Activated effector memory CD4-positive, alpha-beta T cell treated with Interleukin-2 at 50 U/mL for 16 hours (primary cell): ENCODE measurements around the gene CHST15.

Experiments
- DNase-seq: peaks from one replicate; pipeline ENCODE4 v3.0.0-alpha.2; 2020

CHST15 gene

DNA sequence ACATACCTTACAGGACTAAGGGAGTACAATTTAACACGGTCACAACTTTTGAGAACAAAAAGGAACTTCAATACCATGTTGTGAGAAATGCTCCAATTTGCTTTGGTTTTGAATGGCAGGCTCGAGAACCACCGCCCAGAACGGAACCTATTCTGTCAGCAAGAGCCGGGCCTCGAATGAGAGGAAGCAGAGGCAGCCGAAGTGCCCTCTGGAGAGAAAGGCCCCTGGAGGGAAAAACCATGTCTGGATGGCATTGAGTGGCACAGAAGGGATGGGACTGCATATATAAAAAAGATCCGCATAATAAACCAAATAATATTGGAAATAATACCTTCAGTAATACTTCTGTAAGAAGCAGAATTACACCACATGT is 85.6 kb downstream of the CHST15 start:
- no peak for DNase-seq

DNA sequence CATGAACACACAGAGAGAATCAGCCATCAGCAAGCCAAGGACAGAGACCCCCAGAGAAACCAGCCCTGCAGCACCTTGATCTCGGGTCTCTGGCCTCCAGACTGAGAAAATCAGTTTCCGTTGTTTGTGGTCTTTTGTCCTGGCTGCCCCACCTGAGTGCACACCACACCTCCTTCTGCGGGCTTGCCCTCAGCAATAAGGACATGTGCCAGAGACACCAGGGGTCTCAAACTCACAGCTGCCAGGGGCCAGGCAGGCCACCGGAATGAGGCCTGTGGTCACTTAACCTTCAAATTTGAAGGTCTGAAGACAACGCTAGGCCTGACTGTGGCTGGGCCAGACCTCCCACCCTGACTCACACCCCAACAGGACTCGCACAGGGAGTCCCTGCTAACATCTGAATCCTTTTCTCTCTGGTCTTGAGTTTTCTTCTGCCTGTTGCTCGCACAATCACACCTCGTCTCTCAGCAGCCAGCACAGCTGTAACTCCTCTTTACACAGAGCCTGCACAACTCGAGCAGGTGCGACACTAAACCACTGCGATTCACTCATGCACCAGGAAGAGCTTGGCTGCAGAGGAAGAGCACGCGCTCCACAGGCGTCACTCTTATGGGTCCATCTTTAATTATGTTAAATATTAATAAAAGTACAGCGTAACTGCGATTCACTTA is 86.2 kb downstream of the CHST15 start:
- DNase-seq, result no peak

DNA sequence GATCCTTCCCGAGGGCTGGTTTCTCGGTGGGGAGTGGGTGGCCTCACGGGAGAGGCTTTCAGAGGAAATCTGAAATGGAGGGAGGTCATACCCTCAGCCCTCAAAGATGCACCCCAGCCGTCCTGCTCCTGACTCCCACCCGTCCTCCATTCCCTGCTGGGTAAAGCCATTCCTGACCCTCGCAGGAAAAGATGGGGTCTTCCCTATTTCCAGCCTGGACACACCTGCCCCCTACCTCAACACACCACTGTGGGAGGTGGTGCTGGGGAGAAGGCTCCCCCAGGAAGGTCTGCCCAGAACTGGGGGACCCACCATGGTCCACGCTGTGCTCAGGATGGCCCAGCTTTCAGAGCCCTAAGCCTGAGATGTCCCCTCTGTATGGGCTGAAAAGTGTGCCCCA is 86.9 kb downstream of the CHST15 start:
- DNase-seq, result no peak

DNA sequence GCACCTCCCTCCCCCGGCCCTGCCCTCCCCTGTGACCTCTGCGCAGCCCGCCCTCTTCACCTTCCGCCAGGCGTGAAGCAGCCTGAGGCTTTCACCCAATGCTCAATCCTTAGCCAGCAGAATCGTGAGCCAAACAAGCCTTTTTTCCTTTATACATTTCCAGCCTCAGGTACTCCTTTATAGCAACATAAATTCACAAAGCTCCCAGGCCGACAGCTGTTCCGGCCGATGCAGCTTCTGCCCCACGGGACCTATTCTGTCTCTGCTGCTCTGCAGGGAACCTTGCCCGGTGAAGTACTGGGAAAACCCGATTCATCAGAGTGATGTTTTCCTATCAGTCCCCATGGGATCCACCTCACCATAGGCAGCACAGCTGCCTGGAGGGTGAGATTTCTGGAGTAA is 87.4 kb downstream of the CHST15 start:
- DNase-seq, result no peak

DNA sequence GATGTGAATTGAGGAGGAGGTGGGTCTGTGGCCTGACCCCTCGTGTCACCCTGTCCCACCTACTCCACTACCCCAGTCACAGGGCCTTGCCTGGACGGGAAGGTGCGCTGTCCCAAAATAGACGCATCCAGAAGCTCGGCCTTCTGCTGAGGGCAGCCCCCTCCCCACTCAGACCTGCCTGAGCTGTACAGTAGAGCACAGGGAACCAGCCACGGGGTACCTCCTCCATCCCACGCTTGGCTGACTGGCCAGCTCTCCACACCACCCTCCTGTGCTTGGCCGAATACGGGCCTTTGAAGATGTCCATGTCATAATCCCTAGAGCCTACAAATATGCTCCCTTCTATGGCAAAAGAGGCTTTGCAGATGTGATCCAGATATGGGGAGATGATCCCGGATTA is 88.3 kb downstream of the CHST15 start:
- no peak for DNase-seq

DNA sequence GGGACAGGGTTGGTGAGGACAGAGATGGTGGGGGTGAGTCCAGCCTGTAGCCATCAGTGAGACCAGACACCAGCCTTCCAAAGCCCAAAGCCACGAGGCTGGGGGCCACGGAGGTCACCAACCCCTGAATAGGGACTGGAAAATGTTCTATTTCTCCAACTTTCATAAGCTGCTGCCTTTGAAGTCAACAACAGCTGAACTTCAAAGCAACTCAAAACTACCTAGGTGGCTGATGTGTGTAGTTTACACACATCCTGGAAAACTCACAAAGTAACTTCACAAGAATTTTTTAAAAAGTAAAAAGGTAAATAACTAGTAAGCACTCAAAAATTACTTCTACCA is 88.8 kb downstream of the CHST15 start:
- DNase-seq, result no peak

DNA sequence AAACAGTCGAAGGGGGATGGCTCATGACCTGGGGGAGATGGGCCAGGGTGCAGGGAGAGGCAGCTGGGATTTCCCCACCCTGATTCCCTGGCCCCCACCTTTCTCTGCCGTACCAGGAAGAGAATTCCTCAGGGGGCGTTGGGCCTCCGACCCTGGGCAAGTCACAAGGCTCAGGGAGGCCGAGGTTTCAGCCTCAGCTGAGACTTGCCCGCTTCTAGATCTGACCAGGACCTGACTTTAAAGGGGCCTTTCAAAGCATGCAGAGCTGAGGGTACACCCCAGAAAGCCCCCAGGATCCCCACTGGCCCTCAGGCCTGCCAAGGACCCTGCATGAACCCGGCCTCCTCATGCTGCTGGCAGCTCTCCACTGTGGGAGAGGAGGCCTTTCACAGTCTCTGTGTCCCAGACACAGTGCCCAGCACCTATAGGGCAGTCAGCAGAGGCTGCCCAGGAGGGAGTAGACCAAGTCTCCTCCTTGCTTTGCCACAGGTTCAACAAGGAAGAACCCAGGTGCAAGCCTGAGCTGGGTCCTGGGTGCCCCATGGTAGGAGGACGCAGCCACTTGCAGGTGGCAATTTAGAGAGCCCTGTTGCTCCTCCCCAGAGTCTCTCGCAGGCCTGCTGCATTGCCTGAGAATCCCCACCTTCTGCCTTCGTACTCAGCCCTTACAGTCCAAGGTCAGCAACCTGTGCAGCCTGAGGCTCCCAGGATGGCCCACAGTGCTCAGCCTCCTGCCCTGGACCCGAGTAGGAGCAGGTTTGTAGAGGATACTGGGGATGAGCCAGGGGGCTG is 89.3 kb downstream of the CHST15 start:
- no peak for DNase-seq

DNA sequence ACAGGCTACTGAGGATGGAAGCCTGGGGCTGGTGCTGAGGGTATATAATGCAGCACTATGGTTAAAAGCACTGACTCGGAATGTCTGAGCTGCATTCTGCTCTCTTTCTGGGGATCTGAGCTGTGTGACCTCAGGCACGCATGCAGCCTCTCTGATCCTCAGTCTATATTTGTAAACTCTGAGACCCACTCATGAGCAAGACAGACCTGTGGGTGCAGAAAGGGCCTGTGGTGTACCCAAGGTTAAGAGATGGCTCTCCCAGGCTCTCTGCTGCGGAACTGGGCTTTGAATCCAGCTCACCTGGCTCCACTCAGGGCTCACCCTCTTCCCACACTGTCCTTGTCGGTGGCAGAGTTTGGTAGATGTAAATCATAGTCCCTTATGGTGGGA is 89.9 kb downstream of the CHST15 start:
- DNase-seq, result no peak

DNA sequence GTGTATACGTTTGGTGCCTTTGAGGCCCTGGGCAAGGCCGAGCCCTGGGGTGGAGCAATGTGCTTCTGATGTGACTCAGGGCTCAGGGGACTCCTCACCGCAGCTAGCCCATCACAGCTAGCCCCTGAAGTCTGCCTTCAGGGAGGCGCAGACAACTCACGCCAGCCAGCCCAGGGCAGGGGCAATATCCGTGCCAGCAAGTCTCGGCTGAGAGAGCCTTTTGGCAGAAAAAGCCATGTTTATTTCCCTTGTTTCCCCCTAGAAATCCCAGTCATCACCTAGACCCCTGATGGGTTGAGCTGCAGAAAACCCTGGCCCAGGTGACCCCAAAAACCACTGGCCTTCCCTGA is 90.4 kb downstream of the CHST15 start:
- DNase-seq, result no peak

DNA sequence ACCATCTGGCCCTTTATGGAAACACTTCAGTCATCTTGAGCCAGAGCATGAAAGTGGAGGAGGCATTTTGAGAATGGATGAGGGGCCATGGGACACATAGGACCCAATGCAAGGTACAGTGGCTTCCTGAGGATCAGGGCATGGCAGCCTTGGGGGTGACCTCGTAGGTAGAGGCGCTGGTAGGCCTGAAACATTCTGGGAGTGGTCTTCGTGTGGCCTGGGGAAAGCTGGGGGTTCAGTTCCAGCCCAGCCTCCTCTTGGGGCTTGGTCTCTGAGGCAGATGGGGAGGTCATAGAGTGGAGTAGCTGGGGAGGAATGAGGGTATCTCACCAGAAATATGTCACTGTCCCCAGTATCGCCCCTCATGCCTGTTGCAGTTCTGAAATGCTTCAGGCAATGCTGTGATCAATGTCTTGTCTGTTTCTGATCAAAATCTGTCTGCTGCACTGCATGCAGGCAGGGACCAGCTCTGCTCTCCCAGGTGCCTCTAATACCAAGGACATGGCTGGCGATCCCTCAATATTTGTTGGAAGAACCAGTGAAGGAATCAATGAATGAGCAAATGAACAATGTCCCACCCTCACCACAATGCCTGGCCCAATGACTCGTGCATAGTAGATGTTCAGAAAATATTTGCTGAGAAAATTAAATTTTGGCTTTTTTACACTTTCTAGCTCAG is 90.9 kb downstream of the CHST15 start:
- no peak for DNase-seq

DNA sequence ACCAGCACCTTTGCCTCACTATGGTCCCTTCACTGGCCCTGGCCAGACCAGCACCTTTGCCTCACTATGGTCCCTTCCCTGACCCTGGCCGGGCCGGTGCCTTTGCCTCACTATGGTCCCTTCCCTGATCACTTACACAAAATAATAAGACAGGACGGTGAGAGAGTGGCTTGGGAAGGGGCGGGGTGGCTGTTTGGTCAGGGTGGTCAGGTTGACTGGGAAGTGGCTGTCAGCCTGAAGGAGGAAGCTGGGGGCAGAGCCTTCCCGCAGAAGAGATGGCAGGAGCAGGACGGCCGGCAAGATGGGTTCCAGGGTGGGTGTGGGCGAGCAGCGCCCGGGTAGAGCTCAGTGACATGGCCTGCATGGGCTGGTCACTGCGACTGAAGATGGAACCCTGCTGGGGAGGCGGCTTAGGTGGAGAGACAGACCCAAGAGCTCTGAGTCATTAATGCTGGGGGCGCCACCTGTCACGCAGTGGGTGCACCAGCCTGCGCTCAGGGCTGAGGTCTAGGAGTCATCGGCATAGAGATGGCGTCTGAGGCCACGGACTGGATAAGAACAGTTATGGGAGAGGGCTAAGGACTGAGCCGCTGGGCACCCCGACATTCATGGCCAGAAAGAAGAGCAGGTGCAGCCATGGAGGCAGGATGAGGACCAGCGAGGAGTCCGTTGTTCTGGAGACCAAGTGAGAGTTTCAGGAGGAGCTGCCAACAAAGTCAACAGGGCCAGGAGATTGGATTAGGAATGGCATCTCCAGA is 91.8 kb downstream of the CHST15 start:
- no peak for DNase-seq

DNA sequence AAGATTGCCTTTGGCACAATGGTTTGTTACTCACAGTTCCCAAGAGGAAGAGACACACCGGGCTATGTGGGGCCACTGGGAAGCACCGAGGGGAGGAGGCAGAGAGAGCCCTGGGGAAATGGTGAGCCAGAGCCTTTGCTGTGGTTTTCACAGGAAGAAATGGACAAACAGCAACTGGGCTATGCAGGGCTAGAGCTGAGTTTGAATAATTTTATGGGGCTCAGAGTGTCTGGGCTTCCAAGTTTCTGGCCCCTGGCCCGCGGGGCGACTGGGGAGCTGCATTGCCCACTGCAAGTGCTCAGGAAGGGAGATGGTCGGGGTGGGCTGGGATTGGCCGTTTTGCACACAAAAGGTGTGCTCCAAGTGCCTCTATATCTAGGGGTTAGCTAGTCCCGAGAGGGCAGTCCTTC is 92.6 kb downstream of the CHST15 start:
- no peak for DNase-seq

DNA sequence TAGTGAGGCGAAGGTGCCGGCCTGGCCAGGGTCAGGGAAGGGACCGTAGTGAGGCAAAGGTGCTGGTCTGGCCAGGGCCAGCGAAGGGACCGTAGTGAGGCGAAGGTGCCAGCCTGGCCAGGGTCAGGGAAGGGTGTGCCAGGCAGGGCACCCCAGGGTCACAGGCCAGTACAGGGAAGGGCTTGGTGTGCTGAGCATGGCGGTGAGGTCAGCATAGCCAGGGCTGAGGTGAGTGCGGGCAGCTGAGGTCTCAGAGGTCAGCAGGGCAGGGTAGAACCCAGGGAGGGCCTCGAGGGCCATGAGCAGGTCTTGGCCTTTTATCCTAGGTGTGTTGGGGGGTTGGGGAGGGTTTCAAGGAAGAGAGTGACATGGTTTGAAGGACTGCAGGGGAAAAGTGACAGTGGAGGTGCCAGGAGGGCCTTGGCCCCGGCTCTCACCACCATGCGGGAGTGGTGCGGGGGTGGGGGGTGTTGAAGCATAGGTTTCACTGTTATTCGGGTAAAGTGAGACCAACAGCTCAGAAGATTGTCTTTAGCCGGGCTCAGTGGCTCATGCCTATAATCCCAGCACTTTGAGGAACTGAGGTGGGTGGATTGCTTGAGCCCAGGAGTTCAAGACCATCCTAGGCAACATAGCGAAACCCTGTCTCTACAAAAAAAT is 93.3 kb downstream of the CHST15 start:
- DNase-seq, result no peak

DNA sequence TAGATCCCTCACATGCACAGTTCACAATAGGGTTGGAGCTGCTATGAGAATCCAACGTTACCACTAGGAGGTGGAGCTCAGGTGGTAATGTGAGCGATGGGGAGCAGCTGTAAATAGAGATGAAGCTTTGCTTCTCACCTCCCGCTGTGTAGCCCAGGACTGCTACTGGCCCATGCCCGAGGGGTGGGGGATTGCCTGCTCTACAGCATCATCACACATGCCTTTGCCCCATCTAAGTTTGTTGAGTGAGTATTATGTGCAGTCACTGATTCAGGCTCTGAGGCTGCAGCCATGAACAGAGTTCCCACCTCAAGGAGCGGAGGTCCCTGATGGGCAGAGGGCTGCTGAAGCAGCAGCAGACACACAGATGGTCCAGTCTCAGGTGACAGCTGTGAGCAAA is 94.1 kb downstream of the CHST15 start:
- DNase-seq, result no peak

DNA sequence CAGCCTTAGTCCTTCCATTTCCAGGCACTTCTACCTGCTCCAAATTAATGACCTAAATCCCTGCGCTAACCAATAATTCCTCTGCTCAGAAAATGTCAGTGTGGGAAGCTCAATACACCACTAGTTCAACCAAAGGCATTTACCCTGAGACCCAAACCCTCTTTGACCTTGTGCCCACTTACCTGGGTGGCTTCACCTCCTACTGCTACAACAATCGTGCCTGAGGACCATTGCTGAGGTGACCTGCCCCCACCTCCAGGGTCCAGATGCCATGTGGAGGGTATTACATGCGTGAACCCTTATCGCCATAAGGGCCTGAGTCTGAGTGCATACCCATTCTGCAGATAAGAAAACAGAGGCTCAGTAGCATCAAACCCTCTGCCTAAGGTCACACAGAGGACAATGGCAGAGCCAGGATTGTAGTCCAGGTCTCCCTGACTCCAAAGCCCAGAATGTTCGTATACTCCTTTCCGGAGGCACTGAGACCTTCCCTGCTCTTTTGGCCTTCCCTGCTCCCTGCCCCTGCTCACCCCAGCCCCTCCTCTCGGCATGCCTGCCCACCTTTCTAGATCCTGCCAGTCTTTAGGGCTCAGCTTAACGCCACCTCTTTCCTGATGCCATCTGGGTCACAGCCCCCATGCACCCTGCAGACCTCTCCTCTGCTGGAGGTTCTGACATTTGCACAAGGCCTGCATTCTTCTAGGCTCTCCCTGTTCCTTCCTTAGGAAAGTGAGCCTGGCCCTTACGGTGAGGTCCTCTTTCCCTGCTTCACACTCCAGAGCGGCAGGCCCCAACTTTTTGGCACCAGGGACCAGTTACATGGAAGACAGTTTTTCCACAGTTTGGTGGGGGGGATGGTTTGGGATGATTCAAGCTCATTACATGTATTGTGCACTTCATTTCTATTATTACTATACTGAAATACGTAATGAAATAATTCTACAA is 94.9 kb downstream of the CHST15 start:
- DNase-seq, result no peak

DNA sequence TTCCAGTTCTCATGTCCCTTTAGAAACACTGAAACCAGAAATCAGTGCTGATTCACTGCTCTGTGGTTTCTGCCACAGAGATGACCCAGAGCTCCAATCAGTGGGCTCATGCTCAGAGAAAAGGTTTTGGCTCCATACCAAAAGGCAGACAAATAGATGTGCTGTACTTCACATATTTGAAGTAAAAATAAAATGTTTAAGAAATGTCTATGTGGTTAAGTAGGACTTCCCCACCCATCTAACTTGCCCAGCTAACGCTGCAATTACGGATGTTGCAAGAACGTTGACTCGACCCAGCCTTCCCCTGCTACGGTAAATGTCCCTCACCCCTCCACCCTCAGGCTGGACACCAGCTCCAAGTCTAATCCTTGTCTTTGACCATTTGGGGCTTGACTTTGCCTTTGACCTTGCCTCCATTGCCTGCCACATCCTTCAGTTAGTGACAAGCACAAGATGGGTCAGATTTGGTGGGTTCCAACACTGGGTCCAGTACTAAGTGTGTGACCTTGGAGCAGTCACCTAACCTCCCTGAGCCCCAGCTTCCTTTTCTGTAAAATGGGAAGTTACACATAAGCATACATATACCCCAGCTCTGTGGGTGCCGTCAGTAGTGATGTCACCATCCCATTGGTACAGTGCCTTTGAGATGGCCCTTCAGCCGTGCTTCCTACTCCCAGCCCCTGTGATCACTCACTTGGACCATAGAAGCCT is 95.8 kb downstream of the CHST15 start:
- DNase-seq, result no peak

DNA sequence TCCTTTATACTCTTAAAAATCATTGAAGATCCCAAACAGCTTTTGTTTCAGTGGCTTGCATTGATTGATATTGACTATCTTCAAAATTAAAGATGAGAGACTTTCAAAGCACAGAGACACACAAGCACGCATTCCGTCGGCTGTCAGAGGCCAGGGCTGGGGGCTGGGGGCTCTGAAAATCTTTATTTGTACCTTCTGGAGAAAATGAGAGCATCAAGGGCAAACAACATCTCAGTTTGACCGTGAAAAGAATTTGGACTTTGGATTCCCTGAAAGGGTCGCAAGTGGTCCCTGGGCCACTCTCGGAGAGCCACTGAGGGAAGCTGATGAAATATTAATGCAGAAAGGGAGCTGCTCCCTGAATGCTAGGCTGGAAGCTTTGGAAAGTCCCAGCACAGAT is 96.4 kb downstream of the CHST15 start:
- DNase-seq, result no peak

DNA sequence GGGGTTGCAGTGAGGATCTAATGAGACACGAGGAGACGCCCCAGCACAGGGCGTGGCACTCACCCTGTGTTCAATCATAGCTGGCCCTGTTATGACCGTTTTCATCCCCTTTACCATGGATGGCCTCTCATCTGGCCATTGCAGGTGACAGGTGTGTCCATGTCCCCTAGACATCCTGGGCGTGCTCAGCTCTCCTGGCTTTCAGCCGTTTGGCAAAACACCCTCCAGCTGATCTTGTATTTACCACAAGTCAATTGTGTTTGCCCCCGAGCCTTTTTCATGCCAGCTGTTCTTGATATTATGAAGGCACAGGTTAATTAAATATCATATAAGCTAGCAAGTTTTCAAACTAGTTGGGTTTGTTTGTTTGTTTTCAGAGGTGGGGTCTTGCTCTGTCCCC is 97.1 kb downstream of the CHST15 start:
- no peak for DNase-seq

DNA sequence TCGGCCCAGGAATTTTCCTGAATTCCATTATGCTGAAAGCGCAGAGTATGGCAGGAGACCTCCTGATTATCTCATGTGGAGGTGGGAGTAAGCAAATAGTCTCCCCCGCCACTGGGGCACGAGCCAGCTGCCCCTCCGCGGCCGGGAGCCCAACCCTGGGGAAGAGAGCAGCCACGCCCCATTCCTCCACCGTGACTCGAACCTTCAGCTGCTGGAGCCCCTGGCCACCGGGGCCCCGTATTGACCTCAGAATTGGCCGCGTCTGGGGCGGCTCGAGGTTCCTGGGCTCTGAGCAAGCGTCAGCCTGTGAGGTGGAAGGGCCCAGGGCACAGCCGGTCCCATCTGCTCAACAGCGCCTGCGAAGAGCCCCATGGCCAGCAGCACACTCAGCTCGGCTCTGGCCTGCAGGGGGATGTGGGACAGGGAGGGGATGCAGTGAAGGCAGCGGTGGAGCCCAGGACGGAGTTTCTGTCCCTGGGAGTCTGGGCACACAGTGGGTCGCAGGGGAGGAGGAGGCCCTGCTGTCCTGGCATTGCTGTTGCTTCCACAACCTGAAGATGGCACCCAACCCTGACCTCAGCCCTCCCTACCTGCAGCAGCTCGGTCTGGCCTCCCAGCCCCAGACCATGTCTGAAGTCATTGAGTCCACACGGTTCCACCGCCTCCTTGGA is 97.8 kb downstream of the CHST15 start:
- no peak for DNase-seq

DNA sequence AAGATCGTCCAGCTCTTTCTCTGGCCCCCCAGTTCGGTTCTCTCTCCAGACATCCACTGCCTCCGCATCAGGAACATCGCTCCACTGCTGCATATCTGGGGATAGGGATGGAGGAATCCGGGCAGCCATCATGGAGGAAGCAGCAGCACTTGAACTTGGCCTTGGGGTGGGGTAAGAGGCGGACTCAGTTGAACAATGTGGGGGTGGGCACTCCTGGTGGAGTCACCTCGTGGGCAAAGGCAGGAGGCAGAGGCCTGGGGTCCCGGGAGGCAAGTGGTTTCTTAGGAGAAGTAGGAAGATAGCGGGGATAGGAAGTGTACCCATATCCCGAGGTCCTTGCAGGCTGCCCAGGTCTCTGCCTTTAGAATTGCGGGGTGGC is 98.3 kb downstream of the CHST15 start:
- no peak for DNase-seq
